ENCODE results near the gene PPP2R2C.
A peak's percentile ranks its signal among the peaks of the same experiment; 100 is the strongest.

GRCh38 chr4:6280365-6280996 is 191.9 kb downstream of the PPP2R2C start:
- TF ChIP-seq CTCF (IDR thresholded peaks at IDR 0.05 in 8 of 11, conservative IDR thresholded peaks at IDR 0.05 in 3 of 11) (peak in 2 of 11 experiments; percentile 6 to 13), POLR2A (IDR thresholded peaks at IDR 0.05) (no peak)
